ENCODE results near the gene CSNK2A1.
"Not testable (repeated sequence)": the region's sequence is repeated elsewhere in the genome, so short reads cannot be mapped to it uniquely, and the experiment has no call there.

CSNK2A1 gene

DNA sequence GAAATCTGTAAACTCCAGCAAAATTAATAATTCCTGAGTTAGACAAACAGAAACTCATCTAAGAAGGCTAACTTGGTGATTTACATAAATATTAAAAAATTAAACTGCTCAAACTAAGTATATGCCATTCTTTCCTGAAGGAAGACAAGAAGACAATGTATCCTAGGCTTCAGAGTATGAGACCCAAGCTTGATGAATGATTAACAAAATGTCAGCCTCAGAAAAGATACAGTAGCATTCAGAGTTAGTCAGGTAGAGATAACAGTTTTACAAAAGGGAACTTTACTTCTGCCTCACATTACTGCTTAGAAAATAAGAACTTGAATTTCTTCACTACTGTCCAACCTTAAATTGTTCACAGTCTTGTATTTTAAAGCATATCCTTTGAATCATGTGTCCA is 12.0 kb downstream of the CSNK2A1 start:
- no peak for DNase-seq

GRCh38 chr20:530321-530720 is 13.3 kb downstream of the CSNK2A1 start:
- no peak for DNase-seq

- no peak for DNase-seq
Measured at GRCh38 chr20:528923-529604, 14.5 kb downstream of the CSNK2A1 start.

- no peak for DNase-seq
Measured at GRCh38 chr20:527571-527886, 16.1 kb downstream of the CSNK2A1 start.

- no peak for DNase-seq
Measured at GRCh38 chr20:521860-522259, 21.7 kb downstream of the CSNK2A1 start.

DNA sequence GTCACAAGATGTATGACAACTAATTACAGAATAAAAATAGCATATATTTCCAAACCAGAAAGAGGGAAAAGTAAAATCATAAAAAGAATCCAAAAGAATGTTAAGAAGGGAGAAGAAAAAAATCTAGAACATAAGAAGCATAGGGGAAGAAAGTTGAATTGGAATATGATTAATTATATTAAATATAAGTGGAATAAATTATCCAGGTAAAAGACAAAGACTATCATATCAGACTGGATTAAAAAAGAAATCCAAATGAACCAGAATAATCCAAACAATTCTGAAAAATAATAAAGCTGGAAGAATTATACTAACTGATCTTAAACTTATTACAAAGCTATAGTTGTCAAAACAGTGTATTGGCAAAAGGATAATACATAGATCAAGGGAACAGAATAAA is 23.6 kb downstream of the CSNK2A1 start:
- DNase-seq, result no peak

- no peak for DNase-seq
Measured at GRCh38 chr20:517221-517620, 26.4 kb downstream of the CSNK2A1 start.

- no peak for DNase-seq
Measured at GRCh38 chr20:516799-517198, 26.8 kb downstream of the CSNK2A1 start.

- no peak for DNase-seq
Measured at GRCh38 chr20:515696-516095, 27.9 kb downstream of the CSNK2A1 start.

GRCh38 chr20:513429-513828 is 30.2 kb downstream of the CSNK2A1 start:
- no peak for DNase-seq

DNA sequence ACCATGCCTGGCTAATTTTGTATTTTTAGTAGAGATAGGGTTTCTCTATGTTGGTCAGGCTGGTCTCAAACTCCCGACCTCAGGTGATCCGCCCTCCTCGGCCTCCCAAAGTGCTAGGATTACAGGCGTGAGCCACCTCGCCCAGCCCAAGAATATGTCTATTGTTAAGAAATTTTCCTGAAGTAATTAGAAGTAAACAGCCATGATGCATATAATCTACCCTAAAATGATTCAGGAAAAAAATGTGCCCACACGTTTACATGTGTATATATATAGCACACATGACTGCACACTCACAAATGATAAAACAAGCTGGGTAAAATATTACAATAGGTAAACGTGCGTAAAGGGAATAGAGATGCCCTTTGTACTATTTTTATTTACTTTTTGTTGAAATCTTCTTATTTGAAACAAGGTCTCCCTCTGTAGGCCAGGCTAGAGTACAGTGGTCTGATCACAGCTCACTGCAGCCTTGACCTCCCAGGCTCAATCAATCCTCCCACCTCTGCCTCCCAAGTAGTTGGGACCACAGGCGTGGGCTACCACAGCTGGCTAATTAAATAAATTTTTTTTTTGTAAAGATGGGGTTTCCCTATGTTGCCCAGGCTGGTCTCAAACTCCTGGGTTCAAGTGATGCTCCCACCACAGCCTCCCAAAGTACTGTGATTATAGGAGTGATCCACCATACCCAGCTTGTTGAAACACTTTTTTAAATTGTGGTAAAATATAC is 33.1 kb downstream of the CSNK2A1 start:
- DNase-seq, result not testable (repeated sequence)

DNA sequence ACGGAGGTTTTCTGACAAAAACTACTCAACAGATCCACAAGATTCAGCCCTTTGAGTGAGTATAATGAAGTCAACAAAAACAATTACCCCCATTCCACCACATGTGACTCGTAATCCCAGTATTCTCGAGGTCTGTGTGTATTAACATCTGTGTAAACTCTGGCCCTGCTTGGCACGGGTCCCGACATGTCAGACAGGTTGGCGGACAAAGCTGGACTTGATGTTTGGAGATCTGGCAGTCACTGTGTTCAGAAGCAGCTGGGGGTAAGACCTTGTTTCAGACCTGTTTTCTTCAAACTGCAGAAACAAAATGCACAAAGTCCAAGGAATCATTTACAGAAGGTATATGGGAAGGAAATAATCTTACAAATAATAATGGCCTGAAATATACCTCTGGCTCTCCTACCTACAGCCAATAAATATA is 35.2 kb downstream of the CSNK2A1 start:
- DNase-seq, result not testable (repeated sequence)

- no peak for DNase-seq
Measured at GRCh38 chr20:507761-508332, 35.7 kb downstream of the CSNK2A1 start.

GRCh38 chr20:507006-507758 is 36.4 kb downstream of the CSNK2A1 start:
- no peak for DNase-seq

GRCh38 chr20:504632-505075 is 38.9 kb downstream of the CSNK2A1 start:
- no peak for DNase-seq

GRCh38 chr20:503048-503737 is 40.4 kb downstream of the CSNK2A1 start:
- DNase-seq, result no peak

DNA sequence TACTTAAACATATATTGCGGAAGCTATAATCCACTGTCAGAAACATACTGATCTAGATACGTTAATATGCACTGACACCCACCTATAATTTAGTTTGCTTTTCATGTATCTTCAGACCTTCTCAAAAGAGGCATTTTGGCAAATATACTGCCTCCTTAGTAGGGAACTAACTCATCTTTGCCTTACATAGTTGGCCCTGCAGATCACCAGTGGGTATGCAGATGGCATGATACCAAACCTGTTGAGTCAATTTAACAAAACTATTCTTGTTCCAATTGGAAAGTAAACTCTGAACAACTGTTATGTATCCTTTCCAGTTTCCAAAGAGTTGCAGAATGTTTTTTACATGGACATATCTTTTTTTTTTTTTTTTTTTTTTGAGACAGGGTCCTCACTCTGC is 45.6 kb downstream of the CSNK2A1 start:
- DNase-seq, result no peak

DNA sequence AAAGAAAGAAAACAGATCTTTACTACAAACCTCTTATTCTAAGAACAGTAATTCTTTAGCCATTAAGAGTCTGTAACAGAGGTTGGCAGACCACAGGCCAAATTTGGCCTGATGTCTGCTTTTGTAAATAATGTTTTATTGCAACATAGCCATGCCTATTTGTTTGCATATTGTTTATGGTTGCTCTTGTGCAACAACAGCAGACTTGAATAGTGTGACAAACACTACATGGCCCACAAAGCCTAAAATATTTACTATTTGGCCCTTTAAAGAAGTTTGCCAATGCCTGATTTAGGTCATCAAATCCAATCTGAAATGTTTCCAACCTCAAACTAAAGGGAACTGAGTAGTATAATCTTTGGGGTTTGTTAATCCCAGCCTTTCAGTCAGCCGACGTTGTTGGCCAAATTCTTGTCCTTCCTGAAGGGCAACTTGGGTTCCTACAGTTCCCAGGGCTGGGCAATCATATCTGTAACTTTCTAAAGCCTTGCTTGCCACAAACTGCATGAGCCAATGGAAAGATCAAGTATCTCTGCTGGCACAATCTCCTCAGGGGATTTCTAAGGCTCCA is 47.4 kb downstream of the CSNK2A1 start:
- DNase-seq, result no peak

DNA sequence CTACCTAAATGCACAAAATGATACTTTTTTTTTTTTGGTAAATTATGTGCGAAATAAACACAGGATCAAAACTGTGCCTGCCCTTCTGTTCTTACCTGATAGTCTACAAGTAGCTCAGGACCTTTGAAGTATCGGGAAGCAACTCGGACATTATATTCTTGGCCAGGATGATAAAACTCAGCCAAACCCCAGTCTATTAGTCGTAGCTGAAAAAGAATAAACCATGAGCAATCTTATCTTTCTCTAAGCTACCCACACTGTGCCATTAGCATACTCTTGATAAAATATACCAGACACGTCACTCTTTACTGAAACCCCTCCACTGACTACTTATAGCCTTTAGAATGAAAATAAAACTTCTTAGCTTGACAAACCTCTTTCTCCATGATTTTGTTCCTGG is 51.4 kb downstream of the CSNK2A1 start:
- no peak for DNase-seq

DNA sequence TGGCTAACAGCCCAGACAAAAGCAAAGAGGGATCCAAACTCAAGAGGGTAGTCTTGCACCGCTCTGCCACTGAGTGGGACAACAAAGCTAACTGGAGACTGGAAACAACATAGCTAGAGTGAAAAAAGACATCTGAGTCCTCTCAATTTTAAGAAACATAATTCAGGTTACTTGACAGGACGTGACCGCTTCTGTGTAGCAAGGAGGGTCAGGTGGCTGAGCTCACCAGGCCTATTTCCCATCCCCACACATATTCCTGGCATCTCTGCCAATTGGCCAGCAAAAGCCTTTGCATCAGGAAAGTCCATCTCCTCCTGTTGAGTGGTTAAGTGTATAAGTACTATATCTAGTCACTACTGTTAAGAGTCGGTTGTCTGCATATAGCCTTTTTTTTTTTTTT is 55.9 kb downstream of the CSNK2A1 start:
- no peak for DNase-seq

DNA sequence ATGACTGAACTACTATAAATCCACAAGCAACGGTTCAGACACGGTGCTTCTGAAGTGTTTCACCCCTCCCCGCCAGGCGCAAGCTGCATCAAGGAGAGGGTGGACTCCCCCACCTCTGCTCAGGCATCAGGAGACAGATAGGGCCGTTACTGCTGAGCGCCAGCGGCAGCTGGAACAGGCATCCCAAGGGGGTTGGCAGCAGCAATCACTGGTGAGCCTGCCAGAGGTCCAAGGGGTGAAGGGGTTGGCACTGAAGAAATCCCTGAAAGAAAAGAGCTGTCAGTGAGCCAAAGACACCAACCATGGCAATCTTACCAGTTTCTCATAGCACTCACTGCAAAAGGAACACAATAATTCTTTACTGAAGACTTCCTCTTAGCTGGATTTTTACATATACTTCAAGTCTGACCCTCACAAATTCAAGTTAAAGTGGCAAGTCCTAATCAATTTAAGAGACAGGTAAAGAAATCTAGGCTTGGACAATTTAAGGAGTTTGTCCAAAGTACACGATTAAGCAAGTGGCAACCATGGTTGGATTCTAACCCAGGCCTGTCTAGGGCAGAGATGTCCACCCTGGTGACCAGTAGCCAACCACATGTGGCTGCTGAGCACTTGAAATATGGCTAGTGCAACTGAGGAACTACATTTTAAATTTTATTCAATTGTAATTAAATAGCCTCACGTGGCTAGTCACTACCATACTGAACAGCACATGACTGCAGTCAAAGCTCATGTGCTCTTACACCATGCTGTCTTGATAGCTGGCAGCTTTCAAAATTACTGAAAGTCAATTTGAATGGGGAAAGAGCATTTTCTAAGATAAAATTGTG is 59.6 kb downstream of the CSNK2A1 start:
- no peak for DNase-seq

DNA sequence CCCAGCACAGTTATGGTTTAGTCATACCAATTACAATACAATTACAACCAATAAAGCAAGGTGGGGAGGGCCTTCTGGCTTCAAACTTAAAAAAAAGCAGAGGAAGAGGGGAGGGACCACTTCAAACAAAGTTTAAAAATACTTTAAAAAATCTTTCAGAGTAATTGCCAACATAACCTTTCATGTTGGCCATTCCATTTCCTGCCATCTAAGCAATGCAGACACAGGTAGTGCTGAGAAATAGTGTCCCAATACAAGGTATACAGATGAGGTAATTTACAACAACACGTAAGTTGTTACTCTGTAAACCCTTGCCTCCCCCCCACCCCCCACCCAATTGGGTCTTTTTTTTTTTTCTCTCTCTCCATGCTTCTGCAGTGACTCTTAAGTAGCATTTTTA is 62.4 kb downstream of the CSNK2A1 start:
- no peak for DNase-seq
